Activated CD8-positive, alpha-beta memory T cell treated with anti-CD3 and anti-CD28 coated beads, Interleukin-2, amount 50 U/mL, for 4 hours (primary cell): ENCODE measurements around the gene SERPINB7.

ENCODE experiments used
- DNase-seq: peaks from one replicate; pipeline ENCODE4 v3.0.0-alpha.2; 2020

SERPINB7 gene

GRCh38 chr18:63788447-63789096 is 13.4 kb downstream of the SERPINB7 start:
- DNase-seq = peak; percentile 39

GRCh38 chr18:63789327-63789726 is 14.1 kb downstream of the SERPINB7 start:
- DNase-seq = no peak

DNA sequence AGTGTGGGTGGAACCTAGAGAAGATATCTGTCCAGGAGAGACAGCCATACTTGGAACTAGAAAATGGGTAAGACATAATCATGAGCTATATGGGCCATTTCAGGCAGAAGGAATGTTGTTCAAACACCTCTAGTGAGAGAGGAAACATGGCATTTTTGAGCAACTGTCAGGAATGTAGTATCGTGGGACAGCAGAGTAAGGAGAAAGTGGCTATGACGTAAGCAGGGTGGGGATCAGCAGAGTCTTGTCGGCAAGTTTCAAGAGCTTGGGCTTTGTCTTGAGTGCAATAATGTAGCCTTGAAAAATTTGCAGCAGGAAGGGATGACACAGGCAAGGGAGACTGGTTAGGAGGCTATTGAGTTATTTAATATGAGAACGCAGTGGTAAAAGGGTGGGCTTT is 20.4 kb downstream of the SERPINB7 start:
- DNase-seq = no peak

GRCh38 chr18:63799189-63799588 is 24.0 kb downstream of the SERPINB7 start:
- no peak for DNase-seq

- no peak for DNase-seq
These were observed 26.1 kb downstream of the SERPINB7 start for GRCh38 chr18:63801343-63801742.

GRCh38 chr18:63808125-63808524 is 32.9 kb downstream of the SERPINB7 start:
- DNase-seq = no peak

DNA sequence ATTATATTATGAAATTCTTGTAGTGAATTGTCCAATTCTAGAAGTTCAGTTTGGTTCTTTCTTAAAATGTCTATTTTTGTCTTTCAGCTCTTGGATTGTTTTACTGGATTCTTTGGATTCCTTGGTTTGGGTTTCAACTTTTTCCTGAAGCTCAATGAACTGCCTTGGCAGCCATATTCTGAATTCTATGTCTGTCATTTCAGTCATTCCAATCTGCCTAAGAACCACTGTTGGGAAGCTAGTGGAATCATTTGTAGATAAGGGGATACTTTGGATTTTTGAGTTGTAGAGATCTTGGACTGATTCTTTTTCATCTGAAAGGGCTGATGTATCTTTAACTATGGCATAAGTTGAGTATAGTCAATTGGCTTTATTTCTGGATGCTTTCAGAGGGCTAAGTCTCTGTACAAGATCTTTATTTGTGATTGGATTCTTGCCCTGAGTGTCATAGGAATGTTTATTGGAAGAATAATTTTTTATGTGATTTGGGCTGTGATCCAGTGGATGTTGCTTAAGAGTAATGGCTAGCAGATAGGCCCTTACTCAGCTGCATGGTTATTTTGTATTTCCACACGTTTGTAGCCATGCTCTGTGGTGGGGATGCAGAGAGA is 42.3 kb downstream of the SERPINB7 start:
- DNase-seq = no peak

DNA sequence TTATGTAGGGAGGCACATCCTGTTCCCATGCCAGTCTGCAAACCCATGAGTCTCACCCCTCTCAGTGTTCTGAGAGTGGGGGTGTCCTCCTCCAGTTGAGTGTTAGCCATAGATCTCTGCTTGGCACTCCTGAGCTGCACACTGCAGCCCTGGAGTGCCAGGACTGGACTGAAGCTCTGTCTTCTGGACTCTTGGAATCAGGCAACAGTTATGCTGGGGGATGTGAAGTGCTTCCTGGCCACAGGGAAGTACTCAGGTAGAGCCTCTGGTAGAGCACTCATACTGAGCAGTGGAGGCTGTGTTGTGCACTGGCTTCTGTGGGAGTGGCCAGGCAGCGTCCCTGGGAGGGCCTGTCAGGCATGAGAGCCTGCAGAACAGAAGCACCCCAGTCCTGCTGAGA is 43.0 kb downstream of the SERPINB7 start:
- DNase-seq = no peak

GRCh38 chr18:63819786-63820185 is 44.6 kb downstream of the SERPINB7 start:
- DNase-seq = no peak

DNA sequence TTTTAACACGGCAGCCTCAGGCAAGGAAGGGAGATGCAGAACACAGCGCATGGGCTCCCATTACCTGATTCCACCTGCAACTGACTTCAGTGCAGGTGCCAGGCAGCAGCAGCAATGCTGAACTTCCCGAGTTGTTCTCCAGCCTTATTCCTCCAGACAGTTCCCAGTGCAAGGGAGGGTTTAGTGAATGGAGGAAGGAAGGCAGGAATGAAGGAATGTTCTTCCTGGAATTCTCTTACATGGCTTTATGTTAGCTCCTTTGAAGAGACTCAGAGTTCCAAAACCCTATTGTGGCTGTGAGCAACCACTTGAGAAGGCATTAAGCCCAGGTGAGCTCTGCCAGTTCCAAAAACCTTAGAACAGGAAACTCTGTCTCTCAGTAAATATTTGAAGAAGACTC is 45.5 kb downstream of the SERPINB7 start:
- DNase-seq = no peak

DNA sequence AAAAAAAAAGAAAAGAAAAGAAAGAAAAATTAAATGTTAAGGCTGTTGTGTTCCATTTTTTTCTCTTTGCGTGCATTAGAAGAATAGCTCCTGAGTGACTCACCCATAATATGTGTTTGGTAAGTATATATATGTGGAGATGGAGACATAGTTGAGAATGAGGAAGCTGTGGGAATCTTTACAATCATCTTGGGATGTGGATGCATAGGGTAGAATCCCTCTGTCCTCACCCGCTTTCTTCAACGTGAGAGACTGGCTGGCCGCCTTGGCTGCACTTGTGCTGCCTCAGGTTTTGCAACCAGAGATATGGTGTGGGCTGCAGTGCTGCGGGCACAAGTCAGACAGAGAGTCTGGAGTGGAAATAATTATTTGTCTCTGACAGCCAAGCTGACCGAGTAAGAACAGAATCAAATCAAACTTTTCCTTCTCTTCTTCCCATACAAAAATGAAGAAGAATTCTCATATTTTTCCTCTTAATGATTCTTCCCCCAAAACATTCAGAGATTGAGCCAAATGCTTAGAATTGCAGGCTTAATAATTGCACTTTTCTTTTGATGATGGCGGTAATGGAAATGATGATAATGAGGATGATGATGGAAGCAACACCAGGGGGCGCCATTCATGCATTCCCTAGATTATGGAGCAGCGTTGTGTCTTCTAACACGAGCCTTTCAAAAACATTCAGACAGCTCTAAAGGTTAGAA is 48.5 kb downstream of the SERPINB7 start:
- no peak for DNase-seq

DNA sequence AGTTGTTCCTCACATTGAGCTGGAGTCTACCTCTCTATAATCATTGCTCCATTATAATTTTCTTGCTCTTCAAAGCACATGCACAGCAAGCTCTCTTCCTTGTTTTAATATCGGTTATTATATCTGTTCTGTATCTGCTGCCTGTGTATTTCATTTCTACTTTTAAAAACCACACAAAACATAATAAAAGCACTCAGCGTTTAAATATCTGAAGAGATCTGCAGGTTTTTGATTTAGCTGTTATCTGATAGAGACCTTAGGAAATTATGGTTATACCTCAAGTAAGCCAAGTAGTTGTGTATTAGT is 49.0 kb downstream of the SERPINB7 start:
- DNase-seq = no peak

DNA sequence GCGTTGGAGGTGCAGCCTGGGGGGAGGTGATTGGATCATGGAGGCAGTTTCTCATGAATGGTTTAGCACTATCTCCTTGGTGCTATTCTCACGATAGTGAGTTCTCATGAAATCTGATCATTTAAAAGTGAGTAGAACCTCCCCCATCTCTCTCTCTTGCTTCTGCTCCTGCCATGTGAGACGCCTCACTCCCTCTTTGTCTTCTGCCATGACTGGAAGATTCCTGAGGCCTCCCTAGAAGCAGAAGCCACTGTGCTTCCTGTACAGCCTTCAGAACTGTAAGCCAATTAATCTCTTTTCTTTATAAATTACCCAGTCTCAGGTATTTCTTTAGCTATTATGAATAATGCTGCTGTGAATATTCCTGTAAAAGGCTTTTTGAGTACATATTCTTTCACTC is 52.9 kb downstream of the SERPINB7 start:
- DNase-seq = no peak

DNA sequence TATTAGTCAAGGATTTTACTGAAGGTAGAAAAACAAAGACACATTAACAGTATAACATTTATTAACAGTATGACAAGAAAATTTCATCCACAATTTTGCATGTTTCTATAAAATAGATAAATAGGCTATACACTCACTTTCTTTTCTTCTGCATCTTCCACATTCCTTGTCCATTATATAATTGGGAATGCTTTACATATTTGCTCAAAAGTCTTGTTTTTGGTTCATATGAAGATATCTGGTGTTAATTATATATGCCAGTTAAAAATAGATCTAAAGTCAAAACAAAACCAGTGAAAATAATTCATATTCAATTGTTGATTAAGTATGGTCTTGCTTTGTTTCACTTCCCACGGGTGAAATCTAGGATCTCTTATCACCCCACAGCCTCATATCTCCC is 53.4 kb downstream of the SERPINB7 start:
- DNase-seq = no peak

- DNase-seq = no peak
These were observed 54.7 kb downstream of the SERPINB7 start for GRCh38 chr18:63829886-63830285.

DNA sequence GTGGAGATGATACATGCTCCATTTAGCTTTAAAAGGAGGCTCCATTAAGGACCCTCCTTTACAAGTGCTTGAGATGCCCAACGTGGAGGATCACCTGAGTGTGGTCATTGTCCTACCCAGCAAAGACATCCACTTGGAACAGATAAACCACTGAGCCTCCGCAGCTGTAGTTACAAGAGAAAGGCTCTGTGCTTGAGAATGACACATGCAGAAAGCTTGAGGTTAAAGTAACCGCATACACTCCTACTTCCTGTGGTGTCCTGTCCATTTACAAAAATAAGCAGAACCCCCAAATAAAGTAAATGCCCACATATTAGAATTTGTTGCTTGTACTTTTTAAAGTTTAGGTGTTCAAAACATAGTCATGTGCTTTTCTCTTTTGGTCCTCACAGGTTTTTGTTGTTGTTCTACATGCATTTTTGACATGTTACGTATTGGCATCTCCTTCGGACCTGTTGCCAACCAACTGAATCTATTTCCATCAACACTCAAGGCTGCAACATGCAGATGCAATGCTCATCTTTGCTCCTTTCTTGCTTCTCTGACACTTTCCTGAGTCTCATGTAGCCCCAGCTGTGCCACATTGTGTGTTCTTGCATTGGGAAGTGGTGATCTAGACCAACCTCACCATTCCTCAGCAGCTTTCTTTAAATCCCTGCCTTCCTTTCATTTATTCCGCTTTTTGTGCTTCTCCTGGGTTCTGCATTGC is 56.0 kb downstream of the SERPINB7 start:
- DNase-seq = no peak

DNA sequence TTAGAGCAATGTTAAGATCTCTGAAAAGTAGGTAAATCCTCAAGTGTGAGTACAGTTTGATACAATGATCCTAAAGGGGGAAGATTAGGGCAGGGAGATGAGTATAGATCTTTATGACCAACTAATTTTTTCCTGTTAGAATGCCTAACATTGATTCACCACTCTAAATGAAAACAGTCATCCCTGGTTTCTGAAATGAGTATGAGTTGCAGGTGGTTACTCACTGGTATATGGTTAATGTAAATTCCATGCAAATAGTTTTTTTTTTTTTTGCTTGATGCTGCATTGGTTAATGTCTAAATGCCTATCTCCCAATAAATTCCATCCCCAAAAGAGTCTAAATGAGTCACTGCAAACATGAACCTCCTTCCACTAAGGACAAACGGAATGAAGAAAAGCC is 57.3 kb downstream of the SERPINB7 start:
- no peak for DNase-seq

DNA sequence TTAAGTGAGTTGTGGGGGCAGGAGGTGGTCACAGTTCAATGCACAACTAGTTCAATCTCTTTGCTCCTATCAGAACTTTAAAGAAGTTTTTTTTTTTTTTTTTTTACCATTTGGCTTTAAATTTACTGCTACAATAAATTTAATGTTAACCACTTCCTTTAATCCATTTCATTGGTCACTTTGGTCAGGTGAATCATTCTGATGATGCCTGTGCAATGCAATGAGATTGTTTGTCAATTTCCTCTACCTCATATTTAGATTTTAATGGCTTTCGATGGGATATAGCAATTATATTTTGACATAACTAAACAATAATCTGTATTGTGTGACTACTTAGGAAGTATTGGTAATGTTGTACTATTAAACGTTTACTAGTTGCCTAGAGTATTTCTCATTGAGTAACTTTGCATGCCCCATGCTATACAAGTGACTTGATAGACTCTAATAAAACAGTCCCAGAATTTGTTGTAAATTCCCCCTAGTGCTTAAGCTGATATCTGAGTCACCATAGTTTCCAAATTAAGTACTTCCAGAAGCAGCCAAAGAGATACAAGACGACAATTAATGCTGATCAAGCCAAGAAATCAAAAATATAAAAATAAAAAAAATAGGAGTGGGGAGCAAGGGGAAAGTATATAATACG is 59.4 kb downstream of the SERPINB7 start:
- DNase-seq = no peak

DNA sequence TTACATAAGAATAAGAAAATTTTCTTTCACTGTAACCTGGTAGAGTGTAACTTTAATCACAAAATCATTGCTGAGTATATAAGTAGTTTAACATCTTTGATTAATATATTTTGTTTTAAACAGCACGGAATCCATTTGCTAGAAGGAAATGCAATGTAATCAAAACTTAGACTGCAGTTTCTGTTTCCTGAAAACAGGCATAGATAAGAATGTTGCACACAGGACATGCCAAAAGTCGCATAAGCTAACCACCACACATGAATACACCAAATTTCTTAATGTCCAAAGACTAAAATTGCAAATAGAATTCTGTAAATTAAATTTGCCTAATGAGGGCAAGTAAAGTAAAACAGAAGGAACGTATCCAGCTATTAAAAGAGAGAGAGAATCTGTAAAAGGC is 61.2 kb downstream of the SERPINB7 start:
- DNase-seq = no peak

GRCh38 chr18:63837590-63837989 is 62.4 kb downstream of the SERPINB7 start:
- no peak for DNase-seq

DNA sequence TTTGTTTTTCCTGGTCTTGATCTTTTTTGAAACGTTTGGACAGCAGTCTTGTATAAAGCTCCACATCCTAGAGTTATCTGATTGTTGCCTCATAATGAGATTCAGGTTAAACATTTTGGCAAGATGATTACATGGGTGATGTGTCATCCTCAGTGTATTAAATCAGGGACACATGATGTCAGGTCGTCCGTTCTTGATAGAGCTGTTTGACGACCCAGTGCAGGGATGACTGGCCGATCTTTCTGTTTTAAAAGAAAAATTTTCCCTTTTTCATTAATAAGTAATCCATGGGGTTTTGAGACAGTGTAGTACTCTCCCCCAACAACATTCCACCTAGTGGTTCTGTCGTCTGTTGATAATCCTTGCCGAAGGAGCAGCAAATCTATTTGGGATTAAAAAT is 67.8 kb downstream of the SERPINB7 start:
- DNase-seq = no peak

DNA sequence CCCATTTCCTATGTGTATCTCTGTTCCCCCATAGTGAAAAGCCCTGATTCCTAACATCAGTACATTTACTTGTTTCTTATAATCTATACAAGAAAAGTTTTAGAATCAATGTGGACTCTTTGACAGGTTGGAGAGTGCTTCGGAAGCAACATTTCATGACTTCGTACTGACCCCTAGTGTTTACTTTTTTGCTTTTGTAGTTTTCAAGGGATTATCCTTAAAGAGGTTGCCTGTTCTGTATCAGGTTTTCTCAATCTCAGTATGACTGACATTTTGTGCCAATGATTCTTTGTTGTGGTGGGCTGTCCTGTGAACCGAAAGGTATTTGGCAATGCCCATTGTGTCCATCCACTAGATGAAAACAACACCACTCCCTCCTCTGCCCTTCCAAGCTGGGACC is 69.0 kb downstream of the SERPINB7 start:
- no peak for DNase-seq

- DNase-seq = no peak
These were observed 72.9 kb downstream of the SERPINB7 start for GRCh38 chr18:63848159-63848558.

DNA sequence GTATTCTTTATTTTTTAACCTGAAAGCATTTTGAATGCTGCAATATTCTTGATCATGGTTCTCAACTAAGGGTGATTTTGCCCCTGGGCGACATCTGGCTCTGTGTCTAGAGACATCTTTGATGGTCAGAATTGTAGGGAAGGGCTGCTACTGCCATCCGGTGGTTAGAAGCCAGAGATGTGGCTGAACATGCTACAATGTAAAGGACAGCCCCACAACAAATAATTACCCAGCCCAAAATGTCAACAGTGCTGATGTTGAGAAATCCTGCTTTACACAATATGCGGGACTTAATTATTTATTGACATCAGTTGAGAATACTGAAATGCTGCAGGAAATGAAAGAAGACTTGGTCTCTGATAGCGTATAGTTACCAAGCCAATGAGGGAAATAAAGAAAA is 74.8 kb downstream of the SERPINB7 start:
- no peak for DNase-seq
